HG03469 (cell line): ENCODE results near the gene VPS18.

Source experiments
- ATAC-seq: cut with Tn5 transposase; IDR thresholded peaks from one replicate; pipeline ENCODE4 v1.9.1; 2021; ENCODE audit warnings: mild to moderate bottlenecking, moderate library complexity, moderate number of reproducible peaks; ENCODE audit not compliant: unreplicated experiment

Gene VPS18

GRCh38 chr15:40870716-40871115, 23.5 kb upstream of the VPS18 start:
- no peak for ATAC-seq

DNA sequence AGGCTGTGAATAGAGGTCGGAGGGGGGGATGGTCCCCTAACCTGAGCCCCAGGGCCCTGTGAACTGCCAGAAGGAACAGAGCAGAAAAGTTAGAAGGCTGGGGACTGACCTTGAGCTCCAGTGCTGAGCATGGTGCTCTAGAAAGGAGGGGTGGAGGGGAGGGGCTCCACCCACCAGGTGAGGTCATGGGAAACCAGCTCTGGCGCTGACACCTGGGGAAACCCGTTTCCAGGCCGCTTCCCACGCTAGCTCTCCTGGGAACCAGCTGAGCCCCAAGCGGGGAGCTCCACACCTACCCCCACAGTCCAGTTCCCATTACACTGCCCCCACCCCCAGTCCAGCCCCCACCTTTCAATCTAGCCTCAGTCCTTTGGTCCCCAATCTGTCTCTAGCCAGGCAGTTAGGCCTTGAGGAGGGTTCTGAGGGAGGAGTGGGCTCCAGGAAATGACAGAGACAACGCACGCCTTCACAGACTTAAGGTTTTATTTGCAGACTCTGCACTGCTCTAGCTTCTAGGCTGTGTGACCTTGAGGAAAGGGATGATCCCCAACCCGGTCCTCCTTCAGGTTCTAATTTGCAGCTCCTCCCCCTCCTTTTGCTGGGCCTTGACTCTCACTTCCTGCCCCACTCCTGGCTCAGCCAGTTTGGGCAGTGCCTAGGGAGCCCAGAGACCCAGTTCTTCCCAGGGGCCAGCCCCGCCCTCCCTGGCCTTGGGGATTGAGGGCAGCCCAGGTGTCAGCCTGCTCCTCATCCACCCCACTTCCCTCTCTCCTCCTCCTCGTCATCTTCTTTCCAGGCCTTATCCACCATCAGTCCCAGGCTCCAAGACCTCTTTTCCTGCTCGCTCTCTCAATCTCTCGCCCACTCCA, 22.3 kb upstream of the VPS18 start:
- no peak for ATAC-seq

GRCh38 chr15:40872791-40873693, 21.2 kb upstream of the VPS18 start:
- no peak for ATAC-seq

GRCh38 chr15:40873694-40874561, 20.3 kb upstream of the VPS18 start, which contains the start of gene RHOV:
Gene RHOV (minus strand): TSS chr15:40874234. CDS start chr15:40874139, 95 bp downstream.
- ATAC-seq, result no peak

- no peak for ATAC-seq
These were observed 18.1 kb upstream of the VPS18 start for GRCh38 chr15:40875991-40876730.

DNA sequence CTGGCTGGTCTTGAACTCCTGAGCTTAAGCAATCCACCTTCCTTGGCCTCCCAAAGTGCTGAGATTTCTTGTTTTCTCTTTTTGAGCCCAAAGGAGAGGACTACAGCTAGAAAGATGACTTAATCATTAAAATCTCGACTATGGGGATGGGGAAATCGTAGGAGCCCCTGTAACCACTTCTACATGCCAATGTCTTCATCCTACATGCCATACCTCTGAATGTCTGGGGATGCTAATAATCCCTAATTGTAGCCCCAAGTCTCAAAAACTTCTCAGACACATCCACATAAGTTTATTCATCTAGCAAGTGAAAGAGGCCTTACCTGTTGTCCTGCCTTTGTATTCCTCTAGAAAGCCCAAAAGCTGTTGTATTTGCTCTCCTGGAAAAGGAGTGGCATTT, 16.6 kb upstream of the VPS18 start:
- ATAC-seq, result no peak

DNA sequence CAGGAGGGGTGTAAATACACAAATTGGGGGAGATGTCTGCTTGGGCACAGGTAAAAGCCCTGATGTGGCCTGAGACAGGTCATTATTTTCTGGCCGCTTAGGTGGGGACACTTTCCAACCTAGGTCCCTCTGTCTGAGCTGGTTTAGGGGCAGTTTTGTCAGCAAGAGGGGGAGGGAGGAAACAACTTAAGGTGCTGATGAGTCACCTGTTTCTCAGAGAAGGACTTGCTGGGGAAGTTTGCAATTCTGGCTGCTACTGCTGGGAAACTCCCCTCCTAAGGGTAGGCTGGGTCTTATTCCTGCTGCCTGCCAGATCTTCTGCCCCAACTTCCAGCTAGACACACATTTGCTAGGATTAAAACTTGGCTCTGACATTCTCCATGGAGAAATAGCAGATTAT, 15.5 kb upstream of the VPS18 start:
- no peak for ATAC-seq

- ATAC-seq, result no peak
These were observed 14.6 kb upstream of the VPS18 start for GRCh38 chr15:40879609-40880008.

GRCh38 chr15:40881351-40881750, 12.9 kb upstream of the VPS18 start:
- ATAC-seq, result no peak

DNA sequence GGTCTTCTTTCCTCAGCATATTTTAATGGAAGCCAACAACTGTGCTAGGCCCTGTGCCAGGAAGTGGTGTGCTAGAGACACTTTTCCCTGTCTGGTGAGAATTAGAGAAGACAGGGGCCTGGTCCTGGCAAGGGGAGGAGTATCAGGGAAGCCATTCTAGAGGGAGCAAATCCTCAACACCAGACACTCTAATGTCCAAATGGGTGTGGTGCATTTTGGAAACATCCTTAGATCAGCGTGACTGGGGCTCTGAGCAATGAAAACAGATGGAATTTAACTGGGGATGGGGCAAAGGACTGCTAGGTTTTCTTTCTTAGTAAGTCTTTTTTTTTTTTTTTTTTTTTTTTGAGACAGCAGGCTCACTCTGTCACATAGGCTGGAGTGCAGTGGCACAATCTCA, 7.7 kb upstream of the VPS18 start:
- no peak for ATAC-seq

GRCh38 chr15:40889112-40889511, 5.1 kb upstream of the VPS18 start:
- no peak for ATAC-seq

GRCh38 chr15:40891138-40891537, 3.1 kb upstream of the VPS18 start:
- no peak for ATAC-seq

- no peak for ATAC-seq
These were observed 2.3 kb upstream of the VPS18 start for GRCh38 chr15:40891810-40892446.

DNA sequence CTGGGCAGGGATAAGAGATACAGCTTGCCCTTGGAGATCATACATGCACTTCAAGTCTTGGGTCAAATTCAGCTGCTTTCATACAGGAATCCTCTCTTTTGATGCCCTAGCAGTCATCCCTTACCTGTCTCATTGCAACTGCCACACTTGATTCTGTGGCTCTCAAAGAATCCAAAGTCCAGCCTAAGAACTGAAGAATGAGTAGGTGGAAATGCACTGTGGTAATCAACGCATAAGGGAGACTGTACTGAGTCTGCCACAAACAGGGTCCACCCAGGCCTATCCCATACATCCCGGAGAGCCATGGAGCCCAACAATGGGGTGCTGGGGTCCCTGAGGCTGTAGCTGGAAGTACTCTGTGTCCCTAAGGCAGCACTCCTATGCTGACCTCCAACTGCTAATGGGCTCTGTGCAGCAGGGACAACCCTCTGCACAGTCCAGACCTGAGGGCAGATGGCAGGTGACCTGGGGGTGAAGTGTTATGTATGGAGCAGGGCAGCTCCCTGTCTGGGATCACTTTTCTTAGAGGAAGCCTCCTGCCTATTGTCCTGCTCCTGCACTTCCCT, 1.7 kb upstream of the VPS18 start:
- no peak for ATAC-seq

DNA sequence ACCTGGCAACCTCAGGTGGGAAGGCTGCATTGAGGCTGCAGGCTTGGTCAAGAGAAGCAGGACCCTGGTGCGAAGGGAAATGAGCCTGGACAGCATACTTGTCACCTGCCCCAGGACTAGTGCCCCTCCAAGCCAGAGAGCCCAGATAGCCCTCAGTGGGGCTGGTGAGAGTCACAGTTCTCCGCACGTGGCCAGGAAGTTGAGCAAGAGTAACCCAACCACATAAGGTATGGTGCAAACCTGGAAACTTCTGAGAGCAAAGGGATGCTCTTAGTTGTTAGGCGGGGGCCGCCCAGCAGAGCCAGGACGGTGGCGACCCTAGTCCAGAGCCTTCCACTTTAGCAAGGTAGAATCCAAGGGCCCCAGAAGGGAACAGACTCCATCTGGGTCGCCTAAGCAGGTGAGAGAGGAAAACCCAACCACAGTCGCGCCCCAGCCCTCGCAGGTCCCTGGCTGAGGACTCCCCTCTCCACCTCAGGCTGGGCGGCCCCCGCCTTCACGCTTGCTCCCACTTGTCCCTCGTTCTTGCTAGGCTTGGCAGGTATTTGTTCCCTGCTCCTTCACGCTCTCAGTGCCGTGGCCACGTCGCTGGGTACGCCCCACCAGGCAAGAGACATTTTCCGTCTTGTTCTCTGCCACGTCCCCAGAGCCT, 1.1 kb upstream of the VPS18 start:
- ATAC-seq, result no peak

GRCh38 chr15:40894681-40895448, 615 bp downstream of the VPS18 start:
- ATAC-seq, result no peak

DNA sequence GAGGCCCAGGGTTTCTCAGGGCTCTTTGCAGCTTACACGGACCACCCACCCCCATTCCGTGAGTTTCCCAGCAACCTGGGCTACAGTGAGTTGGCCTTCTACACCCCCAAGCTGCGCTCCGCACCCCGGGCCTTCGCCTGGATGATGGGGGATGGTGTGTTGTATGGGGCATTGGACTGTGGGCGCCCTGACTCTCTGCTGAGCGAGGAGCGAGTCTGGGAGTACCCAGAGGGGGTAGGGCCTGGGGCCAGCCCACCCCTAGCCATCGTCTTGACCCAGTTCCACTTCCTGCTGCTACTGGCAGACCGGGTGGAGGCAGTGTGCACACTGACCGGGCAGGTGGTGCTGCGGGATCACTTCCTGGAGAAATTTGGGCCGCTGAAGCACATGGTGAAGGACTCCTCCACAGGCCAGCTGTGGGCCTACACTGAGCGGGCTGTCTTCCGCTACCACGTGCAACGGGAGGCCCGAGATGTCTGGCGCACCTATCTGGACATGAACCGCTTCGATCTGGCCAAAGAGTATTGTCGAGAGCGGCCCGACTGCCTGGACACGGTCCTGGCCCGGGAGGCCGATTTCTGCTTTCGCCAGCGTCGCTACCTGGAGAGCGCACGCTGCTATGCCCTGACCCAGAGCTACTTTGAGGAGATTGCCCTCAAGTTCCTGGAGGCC, 5.4 kb downstream of the VPS18 start:
- ATAC-seq, result no peak
